GM18508 (cell line): ENCODE measurements around the gene STAC3.

ENCODE experiments used
- ATAC-seq: cut with Tn5 transposase; IDR thresholded peaks from one replicate; pipeline ENCODE4 v1.9.1; 2021; ENCODE audit warnings: moderate number of reproducible peaks; ENCODE audit not compliant: insufficient read depth, unreplicated experiment

Gene STAC3

GRCh38 chr12:57236925-57237595 is 13.9 kb downstream of the STAC3 start:
- no peak for ATAC-seq

- no peak for ATAC-seq
Observed at GRCh38 chr12:57236201-57236924, 14.6 kb downstream of the STAC3 start.

GRCh38 chr12:57235728-57236131 is 15.3 kb downstream of the STAC3 start:
- ATAC-seq: no peak

- no peak for ATAC-seq
Observed at GRCh38 chr12:57235017-57235727, 15.8 kb downstream of the STAC3 start.

GRCh38 chr12:57234571-57235016 is 16.4 kb downstream of the STAC3 start:
- no peak for ATAC-seq

- no peak for ATAC-seq
Observed at GRCh38 chr12:57234233-57234570, 16.8 kb downstream of the STAC3 start.

GRCh38 chr12:57233357-57234232 is 17.4 kb downstream of the STAC3 start:
- no peak for ATAC-seq

GRCh38 chr12:57232156-57232756 is 18.7 kb downstream of the STAC3 start:
- no peak for ATAC-seq

- ATAC-seq: no peak
Observed at GRCh38 chr12:57231276-57232021, 19.5 kb downstream of the STAC3 start.

- ATAC-seq: no peak
Observed at GRCh38 chr12:57230381-57231155, 20.4 kb downstream of the STAC3 start.

GRCh38 chr12:57229634-57230380 is 21.2 kb downstream of the STAC3 start, which contains the start of gene SHMT2:
TSS of gene SHMT2 (plus strand) at chr12:57229711. CDS start at chr12:57229779, 68 bp downstream.
- no peak for ATAC-seq

GRCh38 chr12:57229046-57229633 is 21.8 kb downstream of the STAC3 start:
- no peak for ATAC-seq

GRCh38 chr12:57227315-57228115 is 23.5 kb downstream of the STAC3 start:
- ATAC-seq: no peak

- no peak for ATAC-seq
Observed at GRCh38 chr12:57226588-57227314, 24.2 kb downstream of the STAC3 start.

- ATAC-seq: no peak
Observed at GRCh38 chr12:57225680-57226210, 25.2 kb downstream of the STAC3 start.
